ENCODE data around the gene PSMG4. TPM values are rescaled to one million over a fixed set of nuclear protein-coding genes. Genes with fewer than 3 reads are reported as not detected.

Gene PSMG4
- total and polyA plus RNA-seq, 2 of the 8 experiments (the other 6 are each of a cell fraction or from before 2014, with no cell fraction given): 40.6 to 113 TPM

DNA sequence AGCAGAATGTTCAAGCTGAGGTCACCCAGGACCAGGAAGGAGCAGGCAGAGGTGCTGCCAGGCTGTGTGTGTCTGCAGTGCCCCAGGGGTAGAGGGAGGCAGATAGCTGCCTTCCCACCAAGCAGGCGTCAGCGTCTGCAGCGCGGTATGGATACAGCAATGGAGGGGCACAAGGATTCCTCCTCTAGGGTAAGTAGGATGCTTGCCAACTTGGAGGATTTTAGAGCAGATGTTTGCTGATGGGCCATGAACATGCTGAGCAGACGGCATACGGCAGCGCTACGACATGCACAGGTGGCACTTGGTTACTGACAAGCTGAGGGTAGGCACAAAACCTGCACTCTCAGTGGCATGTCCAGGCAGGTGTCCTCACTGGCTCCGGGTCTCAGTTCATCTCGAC is 48.1 kb downstream of the PSMG4 start:
- Histone ChIP-seq H2BK120ac (replicated peaks; ENCODE audit: low read depth, low read length) (no peak overlapping the region), H3K23me2 (ENCODE audit: low read depth, low read length) (no peaks in the 10 kb centered on the region), H2BK15ac (ENCODE audit: low read length) (peak overlapping the region; percentile 67; the same call in 1 of the 2 replicates), H2AK5ac (ENCODE audit: low read depth, low read length) (no peak overlapping the region), H3K36me3 (ENCODE audit: control insufficient read depth in 2 of 4, insufficient read depth in 4 of 4, low read length in 3 of 4) (no peaks in the 10 kb centered on the region), H3K9ac (replicated peaks in 1 of 4; ENCODE audit: extremely low read depth in 1 of 4, low read depth in 3 of 4, low read length in 3 of 4) (no peak overlapping the region), H3K79me1 (ENCODE audit: low read depth, low read length) (peaks cover 7% of the 10 kb centered on the region; the same call in 1 of the 2 replicates), H3K27ac (ENCODE audit: low read depth, low read length) (no peak overlapping the region), H2AFZ (ENCODE audit: low read length) (no peak overlapping the region), H3K4me1 (replicated peaks in 1 of 4; ENCODE audit: control insufficient read depth in 3 of 4, insufficient read depth in 4 of 4, low read length in 3 of 4) (peaks cover 0 to 2% (median under 1%) of the 10 kb centered on the region in 4 experiments; a peak in 2 of 7 replicates), H3K79me2 (ENCODE audit: control insufficient read depth in 1 of 2, insufficient read depth in 2 of 2, low read length in 2 of 2) (no peaks in the 10 kb centered on the region), H3K4ac (replicated peaks; ENCODE audit: insufficient read length, low read depth, low read length) (no peak overlapping the region), H3K4me2 (ENCODE audit: insufficient read depth in 1 of 2, low read depth in 2 of 2, low read length in 2 of 2) (no peak overlapping the region), H4K5ac (ENCODE audit: insufficient read length, low read depth, low read length) (no peak overlapping the region), H3K14ac (ENCODE audit: insufficient read length) (no peak overlapping the region), H3K27me3 (replicated peaks in 1 of 4; ENCODE audit: control insufficient read depth in 3 of 4, extremely low read depth in 1 of 4, insufficient read depth in 3 of 4, low read length in 3 of 4) (no peaks in the 10 kb centered on the region), H2BK20ac (ENCODE audit: low read length) (no peak overlapping the region), H3K9me3 (ENCODE audit: insufficient read depth in 2 of 2, low read depth in 1 of 2, low read length in 1 of 2) (no peaks in the 10 kb centered on the region), H3K23ac (ENCODE audit: insufficient read length) (no peak overlapping the region), H3K18ac (ENCODE audit: extremely low read depth, low read length) (no peak overlapping the region), H3K4me3 (ENCODE audit: extremely low read depth in 1 of 4, insufficient read depth in 2 of 4, low read depth in 3 of 4, low read length in 4 of 4) (no peak overlapping the region), H3K56ac (replicated peaks; ENCODE audit: insufficient read length, low read depth, low read length) (no peak overlapping the region), H2BK5ac (ENCODE audit: low read depth, low read length) (0 out of 2 replicates have a peak overlapping the region, but pooled peaks have one; percentile 35), H4K20me1 (replicated peaks in 1 of 2; ENCODE audit: control insufficient read depth in 1 of 2, insufficient read depth in 2 of 2, low read length in 2 of 2) (no peaks in the 10 kb centered on the region), H4K91ac (replicated peaks; ENCODE audit: insufficient read length, low read length) (no peak overlapping the region), H2BK12ac (ENCODE audit: low read depth, low read length) (no peak overlapping the region), H4K8ac (ENCODE audit: extremely low read depth, insufficient read depth, low read length) (no peak overlapping the region)
- no peak for DNase-seq (ENCODE audit: low read depth in 1 of 2, low spot score in 2 of 2)
- ChIA-PET POLR2A (ENCODE audit: partially characterized antibody) (no interaction called here), CTCF (ENCODE audit: partially characterized antibody) (interaction anchor here (0.9 to 2.3 kb wide), 4 partner anchors 11 to 421 kb away, joined by 3 to 6 read pairs (median 4); no protein-coding TSS in a partner anchor)
- FAIRE-seq: no peak
- 90% methylated on average over 10 of the region's 10 CpGs; no CpG with 5 or more reads in 1 of the 2 experiments for WGBS, 2 experiments (ENCODE audit: extremely low coverage in 1 of 2, insufficient coverage in 1 of 2, insufficient read length in 1 of 2, insufficient replicate concordance in 2 of 2, low coverage in 1 of 2, low lambda C conversion rate in 2 of 2, missing lambda C conversion rate in 1 of 2)
- TF ChIP-seq GABPA (IDR thresholded peaks at IDR 0.05; ENCODE audit: borderline replicate concordance, insufficient read depth, low read length) (no peak), CBX5 (IDR thresholded peaks at IDR 0.05; ENCODE audit: low read depth, low read length) (no peak), NRF1 (IDR thresholded peaks at IDR 0.05; ENCODE audit: low read depth, low read length) (no peak), TCF12 (IDR thresholded peaks at IDR 0.05; ENCODE audit: low read depth, low read length) (no peak), MAX (IDR thresholded peaks at IDR 0.05) (no peak), CBX8 (IDR thresholded peaks at IDR 0.05; ENCODE audit: borderline replicate concordance, low read depth, low read length) (no peak), PHF8 (conservative IDR thresholded peaks at IDR 0.05; ENCODE audit: low read depth, low read length) (no peak), E2F6 (IDR thresholded peaks at IDR 0.05) (no peak)

Data from H1 (cell line).